C4-2B (cell line): ENCODE measurements around the gene CTNNA2.

Experiments used
- ZFX ChIP-seq: fragments of 450-650 bp; IDR thresholded peaks from 2 replicates; pipeline ENCODE4 v1.6.1; 2017
- TF ChIP-seq, protein P1 (sequence below): fragments of 450-650 bp; conservative IDR thresholded peaks from 2 replicates; pipeline ENCODE4 v1.5.1; 2017; ENCODE audit warnings: mild to moderate bottlenecking

GRCh38 chr2:79801082-79801481 is 288.2 kb downstream of the CTNNA2 start:
- TF ChIP-seq, protein P1, sequence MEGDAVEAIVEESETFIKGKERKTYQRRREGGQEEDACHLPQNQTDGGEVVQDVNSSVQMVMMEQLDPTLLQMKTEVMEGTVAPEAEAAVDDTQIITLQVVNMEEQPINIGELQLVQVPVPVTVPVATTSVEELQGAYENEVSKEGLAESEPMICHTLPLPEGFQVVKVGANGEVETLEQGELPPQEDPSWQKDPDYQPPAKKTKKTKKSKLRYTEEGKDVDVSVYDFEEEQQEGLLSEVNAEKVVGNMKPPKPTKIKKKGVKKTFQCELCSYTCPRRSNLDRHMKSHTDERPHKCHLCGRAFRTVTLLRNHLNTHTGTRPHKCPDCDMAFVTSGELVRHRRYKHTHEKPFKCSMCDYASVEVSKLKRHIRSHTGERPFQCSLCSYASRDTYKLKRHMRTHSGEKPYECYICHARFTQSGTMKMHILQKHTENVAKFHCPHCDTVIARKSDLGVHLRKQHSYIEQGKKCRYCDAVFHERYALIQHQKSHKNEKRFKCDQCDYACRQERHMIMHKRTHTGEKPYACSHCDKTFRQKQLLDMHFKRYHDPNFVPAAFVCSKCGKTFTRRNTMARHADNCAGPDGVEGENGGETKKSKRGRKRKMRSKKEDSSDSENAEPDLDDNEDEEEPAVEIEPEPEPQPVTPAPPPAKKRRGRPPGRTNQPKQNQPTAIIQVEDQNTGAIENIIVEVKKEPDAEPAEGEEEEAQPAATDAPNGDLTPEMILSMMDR, result no peak
- no peak for TF ChIP-seq ZFX
